GM13977 (cell line): ENCODE data around the gene NAGPA.
"Not testable (repeated sequence)": the region's sequence is repeated elsewhere in the genome, so short reads cannot be mapped to it uniquely, and the experiment has no call there.

Experiments
- DNase-seq: peaks from one replicate; pipeline ENCODE4 v3.0.0; 2012; ENCODE audit warnings: low spot score
- CTCF ChIP-seq: IDR thresholded peaks from 2 replicates; pipeline ENCODE4 v1.5.1; 2012; ENCODE audit warnings: mild to moderate bottlenecking, control low read depth; ENCODE audit not compliant: insufficient read depth; ENCODE audit errors: extremely low read depth, missing control alignments
- in situ Hi-C: fragments of 300-500 bp; cut with MboI; formaldehyde crosslinking; loops from one replicate; pipeline ENCODE4 v1.12.0; 2022; ENCODE audit warnings: low sequenced_read_pairs, low pct_unique_long_range_greater_than_20kb, mixed read lengths, inconsistent platforms; ENCODE audit not compliant: unreplicated experiment

NAGPA gene

GRCh38 chr16:5045499-5046115 is 11.9 kb upstream of the NAGPA start:
- in situ Hi-C loops = no loop called here
- no peak for DNase-seq
- TF ChIP-seq CTCF = no peak

- in situ Hi-C loops, DNase-seq: not testable (repeated sequence)
Observed at GRCh38 chr16:5044581-5044980, 10.8 kb upstream of the NAGPA start.

GRCh38 chr16:5044011-5044540 is 10.3 kb upstream of the NAGPA start:
- DNase-seq = no peak
- in situ Hi-C loops = no loop called here
- TF ChIP-seq CTCF = no peak

GRCh38 chr16:5042574-5043171 is 8.9 kb upstream of the NAGPA start:
- DNase-seq = no peak
- in situ Hi-C loops = no loop called here

GRCh38 chr16:5041600-5042133 is 7.9 kb upstream of the NAGPA start:
- DNase-seq = no peak
- in situ Hi-C loops = no loop called here
- TF ChIP-seq CTCF = no peak

More at GRCh38 chr16:5042574-5043171, 8.9 kb upstream of the NAGPA start:
- TF ChIP-seq CTCF = peak; percentile 34

- no peak for DNase-seq
- no peak for TF ChIP-seq CTCF
- in situ Hi-C loops = no loop called here
Observed at GRCh38 chr16:5040451-5040850, 6.7 kb upstream of the NAGPA start.
